ENCODE measurements around the gene CDNF.

CDNF gene

GRCh38 chr10:14800397-14800796, 37.4 kb downstream of the CDNF start:
- no peak for TF ChIP-seq CTCF (conservative IDR thresholded peaks at IDR 0.05; ENCODE audit: control insufficient read depth, insufficient read depth, low read depth, low read length)
- H3K4me3 ChIP-seq (ENCODE audit: control insufficient read depth, low read depth, low read length) = no peak overlapping the region
- no peak for DNase-seq (ENCODE audit: low read depth)

DNA sequence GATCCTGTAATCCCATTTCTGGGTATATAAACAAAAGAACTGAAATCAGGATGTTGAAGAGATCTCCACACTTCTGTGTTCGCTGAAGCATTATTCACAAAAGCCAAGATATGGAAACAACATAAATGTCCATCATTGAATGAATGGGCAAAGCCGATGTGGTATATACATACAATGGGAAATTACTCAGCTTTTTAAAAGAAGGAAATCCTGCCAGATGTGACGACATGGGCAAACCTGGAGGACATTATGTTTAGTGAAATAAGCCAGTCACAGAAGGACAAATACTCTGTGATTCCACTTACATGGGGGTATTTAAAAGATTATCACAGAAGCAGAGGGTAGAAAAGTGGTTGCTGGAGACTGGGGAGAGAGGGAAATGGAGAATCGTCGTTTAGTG, 39.2 kb downstream of the CDNF start:
- DNase-seq (ENCODE audit: low read depth) = no peak
- no peak overlapping the region for H3K4me3 ChIP-seq (ENCODE audit: control insufficient read depth, low read depth, low read length)
- TF ChIP-seq CTCF (conservative IDR thresholded peaks at IDR 0.05; ENCODE audit: control insufficient read depth, insufficient read depth, low read depth, low read length) = no peak

DNA sequence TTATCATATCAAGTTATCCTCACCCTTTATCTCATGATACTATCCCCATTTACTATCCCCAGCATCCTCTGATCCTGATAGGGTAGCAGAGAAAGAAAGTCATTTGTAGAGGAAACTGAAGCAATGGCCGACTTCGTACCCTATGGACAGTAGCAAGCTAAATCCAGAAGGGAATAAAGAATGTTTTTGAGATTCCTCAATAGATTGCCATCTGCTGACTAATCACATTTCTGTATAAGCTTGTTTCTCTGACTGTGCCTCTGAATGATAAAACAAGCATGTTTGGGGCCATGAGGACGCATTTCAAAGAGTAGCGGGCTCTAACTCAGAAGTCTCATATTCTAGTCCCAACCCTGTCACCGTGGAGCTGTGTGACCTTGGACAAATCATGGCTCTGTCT, 49.9 kb downstream of the CDNF start:
- TF ChIP-seq CTCF (conservative IDR thresholded peaks at IDR 0.05; ENCODE audit: control insufficient read depth, insufficient read depth, low read depth, low read length) = no peak
- H3K4me3 ChIP-seq (ENCODE audit: control insufficient read depth, low read depth, low read length) = no peak overlapping the region
- no peak for DNase-seq (ENCODE audit: low read depth)

DNA sequence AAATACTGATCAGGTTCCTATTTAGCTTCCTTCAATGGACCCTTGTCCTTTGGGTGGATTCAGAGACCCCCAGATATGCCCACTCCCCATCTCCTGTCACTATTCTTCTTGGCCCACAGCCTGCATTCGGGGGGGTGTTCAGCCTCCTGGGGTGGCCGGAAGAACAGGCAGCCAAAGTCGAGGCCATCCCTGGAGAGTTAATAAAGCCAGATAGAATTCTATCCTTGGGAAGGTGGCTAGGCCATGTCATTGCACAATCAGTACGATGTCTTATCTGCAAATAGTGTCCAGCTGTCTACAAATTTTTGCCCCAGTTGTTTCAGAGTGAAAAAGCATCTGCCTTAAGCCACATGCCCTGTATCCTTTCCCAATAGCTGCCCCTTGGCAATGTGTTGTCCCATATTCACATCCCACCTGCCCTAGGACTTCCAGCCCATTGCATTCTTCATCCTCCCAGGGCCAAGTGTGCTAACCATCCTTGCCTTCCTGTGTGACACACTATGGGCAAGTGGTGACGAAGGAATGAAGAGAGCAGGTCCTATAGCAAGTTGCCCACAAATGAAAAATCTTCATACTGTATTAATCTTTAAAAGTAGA, 53.3 kb downstream of the CDNF start:
- no peak overlapping the region for H3K4me3 ChIP-seq (ENCODE audit: control insufficient read depth, low read depth, low read length)
- DNase-seq (ENCODE audit: low read depth) = no peak
- no peak for TF ChIP-seq CTCF (conservative IDR thresholded peaks at IDR 0.05; ENCODE audit: control insufficient read depth, insufficient read depth, low read depth, low read length)

GRCh38 chr10:14782691-14783363, 55.0 kb downstream of the CDNF start:
- DNase-seq (ENCODE audit: low read depth) = no peak
- TF ChIP-seq CTCF (conservative IDR thresholded peaks at IDR 0.05; ENCODE audit: control insufficient read depth, insufficient read depth, low read depth, low read length) = no peak
- H3K4me3 ChIP-seq (ENCODE audit: control insufficient read depth, low read depth, low read length) = no peak overlapping the region

GRCh38 chr10:14781763-14782162, 56.1 kb downstream of the CDNF start:
- TF ChIP-seq CTCF (conservative IDR thresholded peaks at IDR 0.05; ENCODE audit: control insufficient read depth, insufficient read depth, low read depth, low read length) = no peak
- H3K4me3 ChIP-seq (ENCODE audit: control insufficient read depth, low read depth, low read length) = no peak overlapping the region
- no peak for DNase-seq (ENCODE audit: low read depth)
